A673 (cell line): ENCODE data around the gene CCDC88C. TPM values are rescaled to one million over a fixed set of nuclear protein-coding genes. Genes with fewer than 3 reads are reported as not detected.
A peak's percentile ranks its signal among the peaks of the same experiment; 100 is the strongest.

Experiments used
- BruUV-seq: library from RNA; stranded (reverse); fragments of 400-500 nt; replicated peaks from 2 replicates; lab custom pipeline; 2021; lab: Mats Ljungman, UMichigan
- CTCF ChIA-PET: fragments of 300-600 bp; sonication (Branson Sonifier 250); formaldehyde crosslinking; loops from one replicate; lab custom pipeline; 2022; ENCODE audit warnings: antibody characterized with exemption; lab: Charles Lee
- POLR2A ChIA-PET: fragments of 300-600 bp; sonication (Branson Sonifier 250); formaldehyde crosslinking; loops from one replicate; lab custom pipeline; 2022; ENCODE audit warnings: antibody characterized with exemption; ENCODE audit not compliant: low non-redundant PET; lab: Charles Lee
- DNase-seq: peaks from one replicate; pipeline ENCODE4 v3.0.0-alpha.2; 2015; ENCODE audit warnings: low spot score
- H3K27ac ChIP-seq: fragments of 200-600 bp; sonication (generic); 2 replicates; pipeline ENCODE4 v1.5.1; 2016; ENCODE audit warnings: mixed run types, low read depth, mild to moderate bottlenecking, mixed read lengths, antibody characterized with exemption, low read length; ENCODE audit not compliant: poor library complexity, severe bottlenecking
- H3K27me3 ChIP-seq: fragments of 200-600 bp; sonication (generic); replicated peaks from 2 replicates; pipeline ENCODE4 v1.6.1; 2017; ENCODE audit warnings: mixed run types, low read depth, mild to moderate bottlenecking, mixed read lengths, antibody characterized with exemption, low read length; ENCODE audit not compliant: insufficient read depth, poor library complexity
- H3K36me3 ChIP-seq: fragments of 200-600 bp; sonication (generic); 2 replicates; pipeline ENCODE4 v1.6.1; 2016; ENCODE audit warnings: mixed run types, mild to moderate bottlenecking, mixed read lengths, antibody characterized with exemption, low read length; ENCODE audit not compliant: insufficient read depth, poor library complexity, severe bottlenecking
- H3K4me1 ChIP-seq: fragments of 200-600 bp; sonication (generic); 2 replicates; pipeline ENCODE4 v1.6.1; 2017; ENCODE audit warnings: mixed run types, mild to moderate bottlenecking, mixed read lengths, antibody characterized with exemption, low read length; ENCODE audit not compliant: insufficient read depth, poor library complexity, severe bottlenecking
- H3K4me3 ChIP-seq: fragments of 200-600 bp; sonication (generic); 2 replicates; pipeline ENCODE4 v1.5.1; 2016; ENCODE audit warnings: low read depth, mixed run types, mild to moderate bottlenecking, mixed read lengths, low read length; ENCODE audit not compliant: poor library complexity, severe bottlenecking
- H3K9me3 ChIP-seq: fragments of 200-600 bp; sonication (generic); 2 replicates; pipeline ENCODE4 v1.6.1; 2016; ENCODE audit warnings: mixed run types, low read depth, mild to moderate bottlenecking, mixed read lengths, antibody characterized with exemption, low read length; ENCODE audit not compliant: poor library complexity, severe bottlenecking
- CTCF ChIP-seq: fragments of 300-800, 200-600 bp; sonication (generic); conservative IDR thresholded peaks from 2 replicates; pipeline ENCODE4 v1.5.1; 2017; ENCODE audit warnings: low read depth, mild to moderate bottlenecking, antibody characterized with exemption, low read length, moderate library complexity, mixed read lengths
- EZH2 ChIP-seq: fragments of 200-600 bp; sonication (generic); IDR thresholded peaks from 2 replicates; pipeline ENCODE4 v1.6.1; 2017; ENCODE audit warnings: borderline replicate concordance, low read depth, mild to moderate bottlenecking, mixed read lengths, antibody characterized with exemption, low read length; ENCODE audit not compliant: poor library complexity, severe bottlenecking
- intact Hi-C: fragments of 100-400 bp; cut with micrococcal nuclease; formaldehyde crosslinking; loops from one replicate; pipeline ENCODE4 v1.10.0; 2022; ENCODE audit not compliant: unreplicated experiment
- total RNA-seq: library from RNA; stranded (reverse); gene quantifications from 2 replicates; pipeline ENCODE4 v1.2.3, GENCODE V29; 2021

Gene CCDC88C
- total RNA-seq, 1 experiment from 2014 or later = 49.1 TPM

DNA sequence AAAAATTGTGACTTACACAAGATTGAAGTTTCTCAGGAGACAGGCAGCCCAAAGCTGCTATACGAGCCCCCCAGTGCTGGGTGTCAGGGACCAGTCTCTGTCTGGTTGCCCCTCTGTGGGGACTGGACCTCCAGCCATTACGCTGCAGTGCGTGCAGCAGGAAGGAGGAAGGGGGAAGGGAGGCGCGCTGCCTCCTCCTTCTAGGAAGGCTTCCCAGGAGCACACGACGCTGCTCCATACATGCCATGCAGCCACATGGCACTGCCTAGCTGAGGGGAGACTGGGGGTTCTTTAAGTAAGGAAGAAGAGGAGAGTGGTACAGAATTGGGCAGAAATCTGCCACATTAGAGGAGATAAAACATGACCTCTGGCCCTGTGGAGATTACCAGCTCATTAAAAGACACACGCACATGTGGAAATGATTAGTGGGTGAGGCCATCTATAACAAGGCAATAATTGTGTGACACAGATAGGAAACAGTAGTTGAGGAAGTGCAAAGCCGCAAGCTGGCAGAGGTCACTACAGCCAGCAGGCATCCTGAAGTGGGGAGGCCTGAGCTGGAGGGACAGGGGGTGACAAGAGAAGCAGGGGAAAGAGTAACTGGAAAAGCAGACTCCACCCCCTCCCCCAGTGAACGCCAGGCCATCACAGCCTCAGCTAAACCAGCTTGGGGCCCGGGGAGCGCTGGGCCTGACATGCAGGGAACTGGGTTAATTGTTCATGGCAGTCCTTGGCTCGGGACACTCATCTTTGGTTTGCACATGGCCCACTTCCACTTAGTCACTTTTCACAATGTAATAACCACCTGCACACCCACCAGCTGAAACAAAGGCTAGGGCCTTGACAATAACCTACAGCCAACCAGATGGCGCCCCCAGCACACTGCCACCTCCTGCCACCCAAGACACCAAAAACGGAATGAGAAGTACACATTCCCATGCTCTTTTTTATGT is 39.6 kb downstream of the CCDC88C start:
- Histone ChIP-seq H3K4me1 (peaks cover 74% of the 10 kb centered on the region), H3K4me3 (no peak overlapping the region), H3K27me3 (no peaks in the 10 kb centered on the region), H3K27ac (peak overlapping the region; percentile 2), H3K9me3 (no peaks in the 10 kb centered on the region), H3K36me3 (no peaks in the 10 kb centered on the region)
- no peak for DNase-seq
- BruUV-seq = no TSS peak
- no peak for TF ChIP-seq CTCF
- ChIA-PET CTCF (no interaction called here), POLR2A (interaction anchor here (0.7 to 0.9 kb wide), 2 partner anchors 10 to 32 kb away, joined by 3 to 5 read pairs; no protein-coding TSS in a partner anchor)
- intact Hi-C loops = no loop called here

DNA sequence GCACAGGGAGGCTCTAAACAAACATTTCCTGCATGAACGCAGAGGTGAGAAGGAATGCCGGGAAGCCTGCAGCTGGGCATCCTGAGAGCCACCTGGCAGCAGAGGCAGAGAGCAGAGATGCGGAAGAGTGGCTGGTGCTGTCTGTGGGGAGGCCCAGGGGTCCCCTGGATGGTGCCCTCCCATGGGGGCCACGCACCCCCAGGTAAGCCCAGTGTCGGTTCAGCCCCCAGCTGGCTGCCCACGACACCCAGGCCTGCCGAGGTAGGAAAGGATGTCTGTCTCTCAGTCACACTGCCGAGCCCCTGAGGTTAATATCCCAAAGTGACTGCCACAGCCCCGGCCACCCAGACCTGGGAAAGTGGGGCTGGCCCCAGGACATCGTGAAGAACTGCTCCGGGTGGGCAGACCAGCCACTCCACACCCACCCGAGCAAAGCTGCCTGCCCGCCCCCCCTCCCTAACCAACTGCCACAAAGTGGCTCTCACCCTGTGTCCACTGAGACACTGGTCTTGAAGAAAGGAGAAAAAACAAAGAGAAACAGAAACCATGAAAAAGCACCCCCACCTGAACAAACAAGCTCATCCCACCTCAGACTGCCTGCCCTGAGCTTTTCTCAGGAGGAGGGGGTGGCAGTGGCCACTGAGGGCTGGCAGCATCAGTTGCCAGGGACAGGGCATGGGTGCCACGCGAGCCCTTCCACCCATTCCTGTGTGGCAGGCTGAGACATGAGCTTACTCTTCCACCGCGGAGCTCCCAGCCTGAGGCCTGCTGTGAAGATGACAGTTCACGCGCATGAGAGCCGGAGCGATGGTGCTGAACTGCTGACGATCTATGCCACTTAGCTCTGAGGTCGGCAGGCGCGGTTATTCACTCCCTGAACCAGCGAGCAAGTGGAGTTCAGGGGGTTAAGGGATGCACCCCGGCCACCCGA is 40.8 kb downstream of the CCDC88C start:
- BruUV-seq = no TSS peak
- H3K4me1 ChIP-seq = peaks cover 71% of the 10 kb centered on the region
- H3K27me3 ChIP-seq = no peaks in the 10 kb centered on the region
- H3K4me3 ChIP-seq = no peak overlapping the region
- DNase-seq = no peak
- POLR2A ChIA-PET = interaction anchor here (0.9 kb wide), 1 partner anchor 9 kb away, joined by 3 read pairs; no protein-coding TSS in a partner anchor
- no peak for TF ChIP-seq CTCF
- TF ChIP-seq EZH2 = no peak
- no peaks in the 10 kb centered on the region for H3K9me3 ChIP-seq
- intact Hi-C loops = no loop called here
- CTCF ChIA-PET = no interaction called here
- H3K27ac ChIP-seq = peak overlapping the region; percentile 2
- no peaks in the 10 kb centered on the region for H3K36me3 ChIP-seq

- no peaks in the 10 kb centered on the region for H3K27me3 ChIP-seq
- peaks cover 75% of the 10 kb centered on the region for H3K4me1 ChIP-seq
- intact Hi-C loops = no loop called here
- ChIA-PET POLR2A (no interaction called here), CTCF (no interaction called here)
- BruUV-seq = no TSS peak
- H3K27ac ChIP-seq = no peak overlapping the region
- DNase-seq = no peak
- no peaks in the 10 kb centered on the region for H3K9me3 ChIP-seq
- no peaks in the 10 kb centered on the region for H3K36me3 ChIP-seq
- no peak overlapping the region for H3K4me3 ChIP-seq
- no peak for TF ChIP-seq CTCF
- no peak for TF ChIP-seq EZH2
Observed at GRCh38 chr14:91375720-91376452, 41.7 kb downstream of the CCDC88C start.
